Gastroesophageal sphincter (tissue), 3 donors: ENCODE results near the gene AQP6.

Source experiments
- CTCF ChIP-seq, 4 experiments: fragments of 200-600 bp in 2 of 4; fragments of 450-650 bp in 2 of 4; sonication (generic) in 1 of 4; IDR thresholded peaks; one replicate each; pipeline ENCODE4 v1.5.1; 2017 to 2019; ENCODE audit warnings: antibody characterized with exemption in 4 of 4, mild to moderate bottlenecking in 2 of 4, moderate library complexity in 2 of 4
- POLR2A ChIP-seq, 2 donors: fragments of 450-650 bp; IDR thresholded peaks; one replicate each; pipeline ENCODE4 v1.6.1; 2017; ENCODE audit warnings: antibody characterized with exemption in 2 of 2, mild to moderate bottlenecking in 2 of 2, moderate library complexity in 1 of 2
- POLR2AphosphoS5 ChIP-seq: sonication (generic); formaldehyde crosslinking; IDR thresholded peaks from one replicate; pipeline ENCODE4 v1.6.1; 2017; ENCODE audit warnings: antibody characterized with exemption

DNA sequence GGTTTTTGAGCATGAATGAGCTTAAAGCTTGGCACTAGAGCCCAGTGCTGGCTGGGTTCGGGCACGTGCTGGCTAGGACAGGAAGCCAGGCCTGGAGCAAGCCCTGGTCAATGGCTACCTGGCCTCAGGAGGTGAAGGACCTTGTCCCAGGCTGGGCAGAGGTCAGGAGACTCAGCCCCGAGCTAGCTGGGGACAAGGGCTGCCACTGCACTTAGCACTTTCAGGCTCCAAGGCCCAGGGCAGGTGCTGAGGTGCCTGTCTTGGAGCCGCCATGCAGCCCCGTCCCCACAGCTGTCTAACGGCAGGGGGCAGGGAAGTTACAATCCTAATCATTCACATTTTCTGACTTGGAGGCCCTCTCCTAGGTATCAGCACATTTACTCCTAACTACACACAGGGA, 4.3 kb upstream of the AQP6 start:
- TF ChIP-seq CTCF (IDR thresholded peaks at IDR 0.05), result no peak
- TF ChIP-seq POLR2A (IDR thresholded peaks at IDR 0.05), result no peak
- no peak for TF ChIP-seq POLR2AphosphoS5
